Keratinocyte (primary cell): ENCODE measurements around the gene BAIAP3. TPM values are rescaled to one million over a fixed set of nuclear protein-coding genes. Genes with fewer than 3 reads are reported as not detected.
"Not testable (repeated sequence)": the region's sequence is repeated elsewhere in the genome, so short reads cannot be mapped to it uniquely, and the experiment has no call there.

Experiments used
- DNase-seq: peaks from one replicate; pipeline ENCODE4 v3.0.0-alpha.2; 2011; ENCODE audit warnings: low read depth, missing footprints, low spot score
- FAIRE-seq: peaks from 2 replicates; lab custom pipeline; 2011; peaks lifted over from hg19 to GRCh38; lab: Jason Lieb, UNC
- H2AFZ ChIP-seq: 2 replicates; pipeline ENCODE4 v1.6.0; 2012; ENCODE audit warnings: low read length, control low read depth, inconsistent platforms; ENCODE audit not compliant: control insufficient read depth
- H3K27ac ChIP-seq: 2 replicates; pipeline ENCODE4 v1.5.1; 2011; ENCODE audit warnings: low read length; ENCODE audit not compliant: control insufficient read depth, insufficient read depth
- H3K27me3 ChIP-seq: 3 replicates; pipeline ENCODE4 v1.6.0; 2011; ENCODE audit warnings: low read length; ENCODE audit not compliant: control insufficient read depth, insufficient read depth; ENCODE audit errors: extremely low read depth
- H3K36me3 ChIP-seq, 2 experiments: 2 replicates in 1 of 2; 3 replicates in 1 of 2; pipeline ENCODE4 v1.5.1; 2011; ENCODE audit warnings: low read length in 2 of 2, mild to moderate bottlenecking in 1 of 2; ENCODE audit not compliant: control insufficient read depth in 2 of 2, insufficient read depth in 2 of 2; ENCODE audit errors: extremely low read depth in 1 of 2
- H3K4me1 ChIP-seq: 3 replicates; pipeline ENCODE4 v1.5.1; 2011; ENCODE audit warnings: low read length; ENCODE audit not compliant: control insufficient read depth, insufficient read depth; ENCODE audit errors: extremely low read depth
- H3K4me2 ChIP-seq: 3 replicates; pipeline ENCODE4 v1.6.0; 2011; ENCODE audit warnings: low read depth, low read length; ENCODE audit not compliant: control insufficient read depth, insufficient read depth; ENCODE audit errors: extremely low read depth
- H3K4me3 ChIP-seq, 3 experiments: fragments of 200-600 bp in 1 of 3; sonication (generic) in 1 of 3; 2 replicates in 2 of 3; 3 replicates in 1 of 3; pipeline ENCODE4 v1.5.1; 2011 to 2016; ENCODE audit warnings: low read length in 3 of 3, mild to moderate bottlenecking in 3 of 3, control low read depth in 2 of 3, inconsistent platforms in 1 of 3, low read depth in 1 of 3, mixed read lengths in 1 of 3, mixed run types in 1 of 3, moderate library complexity in 1 of 3; ENCODE audit not compliant: control insufficient read depth in 2 of 3, insufficient read depth in 2 of 3; ENCODE audit errors: extremely low read depth in 1 of 3
- H3K79me2 ChIP-seq: 2 replicates; pipeline ENCODE4 v1.6.0; 2012; ENCODE audit warnings: low read length; ENCODE audit not compliant: control insufficient read depth, insufficient read depth
- H3K9ac ChIP-seq: 3 replicates; pipeline ENCODE4 v1.6.0; 2011; ENCODE audit warnings: low read length; ENCODE audit not compliant: control insufficient read depth, insufficient read depth; ENCODE audit errors: extremely low read depth
- H3K9me1 ChIP-seq: 3 replicates; pipeline ENCODE4 v1.6.0; 2011; ENCODE audit warnings: low read length; ENCODE audit not compliant: control insufficient read depth, insufficient read depth; ENCODE audit errors: extremely low read depth
- H3K9me3 ChIP-seq: 2 replicates; pipeline ENCODE4 v1.5.1; 2012; ENCODE audit warnings: low read depth, low read length; ENCODE audit not compliant: control insufficient read depth
- H4K20me1 ChIP-seq: 3 replicates; pipeline ENCODE4 v1.6.0; 2011; ENCODE audit warnings: low read length; ENCODE audit not compliant: control insufficient read depth, insufficient read depth; ENCODE audit errors: extremely low read depth
- CTCF ChIP-seq, 3 experiments: IDR thresholded peaks in 1 of 3; conservative IDR thresholded peaks in 1 of 3; optimal IDR thresholded peaks in 1 of 3; 2 replicates in 2 of 3; 3 replicates in 1 of 3; pipeline versions ENCODE3 to v1.5.1; 2011; ENCODE audit warnings: low read length in 3 of 3, mild to moderate bottlenecking in 3 of 3, moderate library complexity in 2 of 3, control low read depth in 1 of 3, inconsistent platforms in 1 of 3; ENCODE audit not compliant: insufficient read depth in 2 of 3; ENCODE audit errors: extremely low read depth in 1 of 3
- EZH2 ChIP-seq: IDR thresholded peaks from one replicate; pipeline ENCODE4 v1.6.1; 2012; ENCODE audit warnings: inconsistent platforms, mild to moderate bottlenecking, low read length, moderate library complexity
- dilution Hi-C: fragments of 300-500 bp; cut with MboI; formaldehyde crosslinking; loops from one replicate; pipeline ENCODE4 v1.7.0; 2020; ENCODE audit warnings: low sequenced_read_pairs; ENCODE audit not compliant: extremely low pct_ligation_motif_present
- polyA plus RNA-seq, 5 experiments: library from polyadenylated mRNA; depleted of rRNA in 3 of 5; stranded (reverse) in 3 of 5; stranded (forward) in 1 of 5; unstranded in 1 of 5; fragments of >200 nt; gene quantifications; 1 replicate in 1 of 5; 2 replicates in 3 of 5; 3 replicates in 1 of 5; pipeline versions ENCODE4 v1.2.1 to v1.2.3, GENCODE V29; 2011 to 2012; ENCODE audit warnings: missing spikeins in 2 of 5, low read depth in 1 of 5, low replicate concordance in 1 of 5

The BAIAP3 gene
- polyA plus RNA-seq, 1 donor (not counting 4 experiments of a cell fraction or from before 2014, with no cell fraction given): not detected

GRCh38 chr16:1327619-1327947, 5.9 kb upstream of the BAIAP3 start:
- H3K9ac ChIP-seq: no peak overlapping the region
- no peak overlapping the region for H3K27ac ChIP-seq
- H3K36me3 ChIP-seq: peaks cover 7 to 8% of the 10 kb centered on the region in 2 experiments
- DNase-seq (no peak), FAIRE-seq (no peak)
- no peak overlapping the region for H2AFZ ChIP-seq
- peaks cover 15% of the 10 kb centered on the region for H3K27me3 ChIP-seq
- dilution Hi-C loops: no loop called here
- TF ChIP-seq CTCF (optimal IDR thresholded peaks at IDR 0.05 in 1 of 3, IDR thresholded peaks at IDR 0.05 in 1 of 3, conservative IDR thresholded peaks at IDR 0.05 in 1 of 3; ENCODE audit: extremely low read depth in 1 of 3, insufficient read depth in 2 of 3, low read length in 3 of 3) (no peak), EZH2 (no peak)
- no peaks in the 10 kb centered on the region for H3K9me1 ChIP-seq
- no peaks in the 10 kb centered on the region for H3K4me1 ChIP-seq
- H3K79me2 ChIP-seq: no peaks in the 10 kb centered on the region
- no peak overlapping the region for H3K4me2 ChIP-seq
- H3K4me3 ChIP-seq: no peak overlapping the region
- H3K9me3 ChIP-seq: no peaks in the 10 kb centered on the region
- H4K20me1 ChIP-seq: peaks cover 3% of the 10 kb centered on the region

GRCh38 chr16:1328136-1328535, 5.3 kb upstream of the BAIAP3 start:
- H3K9me1 ChIP-seq, H3K27ac ChIP-seq, H3K4me3 ChIP-seq, H2AFZ ChIP-seq, H3K36me3 ChIP-seq, H3K79me2 ChIP-seq, H4K20me1 ChIP-seq, FAIRE-seq, DNase-seq, H3K4me2 ChIP-seq, dilution Hi-C loops, H3K9me3 ChIP-seq, H3K9ac ChIP-seq, H3K4me1 ChIP-seq: not testable (repeated sequence)
- H3K27me3 ChIP-seq: peaks cover 20% of the 10 kb centered on the region

- H3K4me1 ChIP-seq, FAIRE-seq, H3K9ac ChIP-seq, H2AFZ ChIP-seq, H3K9me3 ChIP-seq, H4K20me1 ChIP-seq, H3K36me3 ChIP-seq, DNase-seq, dilution Hi-C loops, H3K27ac ChIP-seq, H3K79me2 ChIP-seq, H3K4me2 ChIP-seq, H3K4me3 ChIP-seq, H3K9me1 ChIP-seq: not testable (repeated sequence)
- peaks cover 28% of the 10 kb centered on the region for H3K27me3 ChIP-seq
Observed at GRCh38 chr16:1328961-1329360, 4.5 kb upstream of the BAIAP3 start.
